Adrenal gland (tissue), 5 donors: ENCODE results near the gene AKR1D1.

Source experiments
- POLR2A ChIP-seq, 2 donors: fragments of 450-650 bp; IDR thresholded peaks; one replicate each; pipeline ENCODE4 v1.6.1; 2017; ENCODE audit warnings: antibody characterized with exemption in 2 of 2, mild to moderate bottlenecking in 2 of 2, moderate library complexity in 1 of 2
- TF ChIP-seq, protein P1 (sequence below), 6 experiments: fragments of 450-650 bp in 4 of 6; fragments of 200-600 bp in 2 of 6; sonication (generic) in 1 of 6; IDR thresholded peaks; 1 replicate in 5 of 6; 2 replicates in 1 of 6; pipeline versions ENCODE4 v1.5.1 to v1.8.0; 2016 to 2021; ENCODE audit warnings: antibody characterized with exemption in 6 of 6, mild to moderate bottlenecking in 2 of 6, moderate library complexity in 1 of 6
- donor health status: DM: no; HTN: no; CAD: no.

DNA sequence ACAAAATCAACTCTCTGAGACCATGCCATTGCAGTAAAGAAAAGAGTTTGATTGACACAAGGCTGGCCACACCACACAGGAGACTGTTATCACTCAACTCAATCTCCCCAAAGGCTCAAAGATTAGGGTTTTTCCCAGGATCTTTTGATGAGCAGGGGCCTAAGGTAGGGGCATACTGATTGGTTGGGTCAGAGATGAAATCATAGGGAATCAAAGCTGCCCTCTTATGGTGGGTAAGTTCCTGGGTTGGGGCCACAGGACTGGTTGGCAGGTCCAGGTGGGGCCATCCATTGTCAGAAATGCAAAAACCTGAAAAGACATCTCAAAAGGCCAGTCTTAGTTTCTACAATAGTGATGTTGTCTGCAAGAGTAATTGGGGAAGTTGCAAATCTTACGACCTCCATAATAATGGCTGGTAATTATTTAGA, 91.6 kb downstream of the AKR1D1 start:
- TF ChIP-seq, protein P1, sequence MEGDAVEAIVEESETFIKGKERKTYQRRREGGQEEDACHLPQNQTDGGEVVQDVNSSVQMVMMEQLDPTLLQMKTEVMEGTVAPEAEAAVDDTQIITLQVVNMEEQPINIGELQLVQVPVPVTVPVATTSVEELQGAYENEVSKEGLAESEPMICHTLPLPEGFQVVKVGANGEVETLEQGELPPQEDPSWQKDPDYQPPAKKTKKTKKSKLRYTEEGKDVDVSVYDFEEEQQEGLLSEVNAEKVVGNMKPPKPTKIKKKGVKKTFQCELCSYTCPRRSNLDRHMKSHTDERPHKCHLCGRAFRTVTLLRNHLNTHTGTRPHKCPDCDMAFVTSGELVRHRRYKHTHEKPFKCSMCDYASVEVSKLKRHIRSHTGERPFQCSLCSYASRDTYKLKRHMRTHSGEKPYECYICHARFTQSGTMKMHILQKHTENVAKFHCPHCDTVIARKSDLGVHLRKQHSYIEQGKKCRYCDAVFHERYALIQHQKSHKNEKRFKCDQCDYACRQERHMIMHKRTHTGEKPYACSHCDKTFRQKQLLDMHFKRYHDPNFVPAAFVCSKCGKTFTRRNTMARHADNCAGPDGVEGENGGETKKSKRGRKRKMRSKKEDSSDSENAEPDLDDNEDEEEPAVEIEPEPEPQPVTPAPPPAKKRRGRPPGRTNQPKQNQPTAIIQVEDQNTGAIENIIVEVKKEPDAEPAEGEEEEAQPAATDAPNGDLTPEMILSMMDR (IDR thresholded peaks at IDR 0.05): no peak
- no peak for TF ChIP-seq POLR2A (IDR thresholded peaks at IDR 0.05)
